Left lung (tissue), 10 donors: ENCODE results near the gene YJEFN3. TPM values are rescaled to one million over a fixed set of nuclear protein-coding genes. Genes with fewer than 3 reads are reported as not detected.

ENCODE experiments used
- ATAC-seq: fragments of 200-7000 bp; cut with Tn5 transposase; one replicate; pipeline ENCODE4 v1.9.1; 2020; ENCODE audit warnings: moderate library complexity
- DNase-seq, 4 donors: peaks; one replicate each; pipeline ENCODE4 v3.0.0-alpha.2; 2013 to 2020
- H3K27ac ChIP-seq, 2 donors: fragments of 200-600 bp; sonication (generic) in 1 of 2; one replicate each; pipeline versions ENCODE4 v1.5.0 to v1.8.0; 2020 to 2021
- H3K27me3 ChIP-seq, 2 donors: fragments of 200-600 bp; sonication (generic) in 1 of 2; one replicate each; pipeline versions ENCODE4 v1.5.0 to v1.8.0; 2020 to 2021
- H3K36me3 ChIP-seq, 2 donors: fragments of 200-600 bp; sonication (generic) in 1 of 2; one replicate each; pipeline versions ENCODE4 v1.5.0 to v1.8.0; 2020 to 2021
- H3K4me1 ChIP-seq, 2 donors: fragments of 200-600 bp; one replicate each; pipeline ENCODE4 v1.8.0; 2021
- H3K4me3 ChIP-seq, 2 donors: fragments of 200-600 bp; sonication (generic) in 1 of 2; one replicate each; pipeline versions ENCODE4 v1.5.0 to v1.8.0; 2020 to 2021; ENCODE audit warnings: mild to moderate bottlenecking in 1 of 2
- H3K9me3 ChIP-seq, 2 donors: fragments of 200-600 bp; sonication (generic) in 1 of 2; one replicate each; pipeline versions ENCODE4 v1.5.0 to v1.8.0; 2020 to 2021
- CTCF ChIP-seq, 2 donors: fragments of 200-600 bp; sonication (generic) in 1 of 2; IDR thresholded peaks; one replicate each; pipeline versions ENCODE4 v1.5.0 to v1.8.0; 2021; ENCODE audit warnings: antibody characterized with exemption in 2 of 2
- intact Hi-C, 2 donors: fragments of 100-400 bp; cut with DNase I; formaldehyde crosslinking; loops; one replicate each; pipeline versions ENCODE4 v1.11.2 to v1.14.2; 2022
- polyA plus RNA-seq, 6 donors: library from polyadenylated mRNA; unstranded; fragments of 120-200 nt; gene quantifications; one replicate each; pipeline ENCODE4 v1.2.1, GENCODE V29; 2013; ENCODE audit not compliant: insufficient read length in 6 of 6
- total RNA-seq, 2 donors: library from RNA; stranded (reverse); fragmentation: NEBNext Ultra II Directional; extraction: Animal tissue kit (Norgen Biotek cat#: 25700); gene quantifications; one replicate each; pipeline ENCODE4 v1.2.1, GENCODE V29; 2021
- donor health status: DM: no; HTN: yes; CAD: no.
- donor health status: DM: no; HTN: no; CAD: no.

The YJEFN3 gene
- total and polyA plus RNA-seq, 8 donors, result 2.7 to 13.6 (median 11.0) TPM

- no peak for DNase-seq
- no peaks in the 10 kb centered on the region for H3K27me3 ChIP-seq
- H3K36me3 ChIP-seq, result peaks cover 0 to 7% of the 10 kb centered on the region in 2 donors
- H3K4me3 ChIP-seq, result no peak overlapping the region
- no peak for TF ChIP-seq CTCF (IDR thresholded peaks at IDR 0.05)
- no peaks in the 10 kb centered on the region for H3K4me1 ChIP-seq
- ATAC-seq, result no peak
- intact Hi-C loops, result no loop called here
- no peaks in the 10 kb centered on the region for H3K9me3 ChIP-seq
- no peak overlapping the region for H3K27ac ChIP-seq
Measured at GRCh38 chr19:19571071-19571786, 42.5 kb downstream of the YJEFN3 start.

- H3K36me3 ChIP-seq, result peaks cover 0 to 1% of the 10 kb centered on the region in 2 donors
- no peak overlapping the region for H3K4me3 ChIP-seq
- no peaks in the 10 kb centered on the region for H3K9me3 ChIP-seq
- intact Hi-C loops, result no loop called here
- no peak for ATAC-seq
- DNase-seq, result no peak
- no peaks in the 10 kb centered on the region for H3K27me3 ChIP-seq
- H3K27ac ChIP-seq, result no peak overlapping the region
- TF ChIP-seq CTCF (IDR thresholded peaks at IDR 0.05), result no peak
- no peaks in the 10 kb centered on the region for H3K4me1 ChIP-seq
Measured at GRCh38 chr19:19575411-19575810, 46.7 kb downstream of the YJEFN3 start.

GRCh38 chr19:19578252-19578651 is 49.5 kb downstream of the YJEFN3 start:
- H3K9me3 ChIP-seq, result no peaks in the 10 kb centered on the region
- H3K27ac ChIP-seq, result no peak overlapping the region
- ATAC-seq, result no peak
- H3K27me3 ChIP-seq, result no peaks in the 10 kb centered on the region
- no peak for TF ChIP-seq CTCF (IDR thresholded peaks at IDR 0.05)
- H3K4me1 ChIP-seq, result no peaks in the 10 kb centered on the region
- no peak overlapping the region for H3K4me3 ChIP-seq
- DNase-seq, result no peak
- no peaks in the 10 kb centered on the region for H3K36me3 ChIP-seq
- intact Hi-C loops, result no loop called here

GRCh38 chr19:19579533-19580361 is 51.0 kb downstream of the YJEFN3 start:
- Histone ChIP-seq H3K9me3 (no peaks in the 10 kb centered on the region), H3K4me1 (no peaks in the 10 kb centered on the region), H3K36me3 (no peaks in the 10 kb centered on the region), H3K4me3 (no peak overlapping the region), H3K27me3 (no peaks in the 10 kb centered on the region), H3K27ac (no peak overlapping the region)
- peak in 1 of 4 donors; percentile 73 for DNase-seq
- intact Hi-C loops, result no loop called here
- ATAC-seq, result no peak
- TF ChIP-seq CTCF (IDR thresholded peaks at IDR 0.05), result no peak

- Histone ChIP-seq H3K4me1 (no peaks in the 10 kb centered on the region), H3K4me3 (no peak overlapping the region), H3K27ac (no peak overlapping the region), H3K36me3 (no peaks in the 10 kb centered on the region), H3K27me3 (no peaks in the 10 kb centered on the region), H3K9me3 (no peaks in the 10 kb centered on the region)
- TF ChIP-seq CTCF (IDR thresholded peaks at IDR 0.05), result no peak
- intact Hi-C loops, result no loop called here
- DNase-seq (no peak), ATAC-seq (no peak)
Measured at GRCh38 chr19:19580418-19580817, 51.7 kb downstream of the YJEFN3 start.
